ENCODE measurements around the gene RIN2. TPM values are rescaled to one million over a fixed set of nuclear protein-coding genes. Genes with fewer than 3 reads are reported as not detected.

RIN2 gene
- total RNA-seq, 1 experiment from 2014 or later = 1.0 TPM

GRCh38 chr20:19786311-19786710 lies 28.3 kb downstream of the RIN2 start:
- peaks cover 0 to 7% (median 3%) of the 10 kb centered on the region in 3 experiments; a peak in 4 of 7 replicates for H3K36me3 Mint-ChIP-seq (ENCODE audit: insufficient read depth in 1 of 3, low read depth in 3 of 3)
- no peak overlapping the region for H3K27ac Mint-ChIP-seq
- no peak overlapping the region for H3K4me3 Mint-ChIP-seq

More at GRCh38 chr20:19786311-19786710, 28.3 kb downstream of the RIN2 start:
- Histone ChIP-seq H4K8ac (replicated peaks; ENCODE audit: insufficient read length, low read depth, low read length) (no peak overlapping the region), H3T11ph (ENCODE audit: low read length) (no peak overlapping the region), H3K4ac (ENCODE audit: low read depth, low read length) (no peak overlapping the region), H3K56ac (ENCODE audit: insufficient read length, low read depth, low read length) (no peak overlapping the region), H3K4me1 (ENCODE audit: insufficient read depth, low read length) (no peaks in the 10 kb centered on the region; the same call in 1 of the 2 replicates), H2BK12ac (ENCODE audit: insufficient read length, low read depth, low read length) (no peak overlapping the region), H3K4me2 (ENCODE audit: insufficient read depth, insufficient read length, low read length) (no peak overlapping the region), H4K91ac (ENCODE audit: insufficient read length, low read depth, low read length) (no peak overlapping the region), H3K23me2 (ENCODE audit: insufficient read length, low read depth, low read length, poor library complexity, severe bottlenecking) (no peaks in the 10 kb centered on the region), H2BK20ac (ENCODE audit: low read depth, low read length, poor library complexity, severe bottlenecking) (no peak overlapping the region), H3K79me1 (ENCODE audit: insufficient read depth, low read depth, low read length, poor library complexity, severe bottlenecking) (no peaks in the 10 kb centered on the region), H3K27me3 (ENCODE audit: insufficient read depth, low read length) (no peaks in the 10 kb centered on the region), H3K9ac (ENCODE audit: extremely low read depth, insufficient read length, low read length) (no peak overlapping the region), H2AFZ (ENCODE audit: low read length) (no peak overlapping the region), H3K18ac (ENCODE audit: insufficient read length, low read depth, low read length) (no peak overlapping the region), H3K23ac (ENCODE audit: insufficient read length, low read depth, low read length) (no peak overlapping the region), H2BK5ac (ENCODE audit: insufficient read length, low read length) (no peak overlapping the region), H3K9me3 (ENCODE audit: control insufficient read depth, low read depth, low read length) (no peaks in the 10 kb centered on the region), H3K14ac (ENCODE audit: insufficient read depth, low read length) (no peak overlapping the region), H2AK5ac (ENCODE audit: insufficient read length, low read length) (no peak overlapping the region), H2BK120ac (ENCODE audit: low read depth, low read length, poor library complexity, severe bottlenecking) (no peak overlapping the region), H3K27ac (ENCODE audit: insufficient read length, low read depth, low read length) (no peak overlapping the region), H3K79me2 (ENCODE audit: insufficient read depth, low read length) (no peaks in the 10 kb centered on the region), H4K20me1 (ENCODE audit: control insufficient read depth, insufficient read depth, insufficient read length) (no peaks in the 10 kb centered on the region), H2BK15ac (ENCODE audit: low read depth, low read length) (no peak overlapping the region), H4K5ac (ENCODE audit: insufficient read length, low read depth, low read length) (no peak overlapping the region)
- peaks cover 6 to 11% of the 10 kb centered on the region in 2 experiments for H3K9me3 Mint-ChIP-seq
- peaks cover 20 to 26% of the 10 kb centered on the region in 2 experiments for H3K4me1 Mint-ChIP-seq
- WGBS (ENCODE audit: extremely low coverage, insufficient read length, low lambda C conversion rate) = no CpG with 5 or more reads among the region's 5 CpGs
- no peaks in the 10 kb centered on the region for H3K27me3 Mint-ChIP-seq (ENCODE audit: low read depth)
- DNase-seq = peak; percentile 43
- no peak for TF ChIP-seq CTCF (conservative IDR thresholded peaks at IDR 0.05)

All from H9 (cell line).